ENCODE measurements around the gene KCNN4. TPM values are rescaled to one million over a fixed set of nuclear protein-coding genes. Genes with fewer than 3 reads are reported as not detected.

The KCNN4 gene
- total RNA-seq, 1 experiment from 2014 or later, result 3.0 TPM

- Histone ChIP-seq H3K36me3 (ENCODE audit: control insufficient read depth, insufficient read depth, low read length) (no peaks in the 10 kb centered on the region), H3K4me1 (peaks cover 11% of the 10 kb centered on the region), H3K4me3 (ENCODE audit: low read depth, low read length) (no peak overlapping the region), H3K27me3 (replicated peaks; ENCODE audit: control insufficient read depth, insufficient read depth, low read length) (no peaks in the 10 kb centered on the region), H3K9me3 (no peaks in the 10 kb centered on the region)
- ChIA-PET CTCF (no interaction called here), POLR2A (no interaction called here)
- no peaks in the 10 kb centered on the region for H3K36me3 Mint-ChIP-seq (ENCODE audit: insufficient read depth, unreplicated experiment)
- no peak overlapping the region for H3K4me3 Mint-ChIP-seq (ENCODE audit: unreplicated experiment)
- TF ChIP-seq CTCF (IDR thresholded peaks at IDR 0.05; ENCODE audit: insufficient read depth in 1 of 2, low read depth in 1 of 2, low read length in 1 of 2, severe bottlenecking in 1 of 2, unreplicated experiment in 1 of 2), result no peak
- no peak overlapping the region for H3K27ac Mint-ChIP-seq (ENCODE audit: unreplicated experiment)
- H3K27me3 Mint-ChIP-seq (ENCODE audit: insufficient read depth, unreplicated experiment), result no peaks in the 10 kb centered on the region
- peaks cover 10% of the 10 kb centered on the region for H3K9me3 Mint-ChIP-seq (ENCODE audit: unreplicated experiment)
- no peak for DNase-seq
- H3K4me1 Mint-ChIP-seq (ENCODE audit: low read depth, unreplicated experiment), result peaks cover 28% of the 10 kb centered on the region
- intact Hi-C loops (cut with micrococcal nuclease; ENCODE audit: unreplicated experiment), result loop anchor here (10.0 kb wide), 2 partner anchors 118 to 188 kb away; partner anchors contain the start of genes IRGQ and ZNF576
- no TSS peak for BruUV-seq (replicated peaks)
Measured at GRCh38 chr19:43782689-43783231, 2.0 kb upstream of the KCNN4 start.

- H3K9me3 Mint-ChIP-seq (ENCODE audit: unreplicated experiment), result peaks cover 10% of the 10 kb centered on the region
- H3K4me3 ChIP-seq (ENCODE audit: low read depth, low read length), result no peak overlapping the region
- no peaks in the 10 kb centered on the region for H3K36me3 Mint-ChIP-seq (ENCODE audit: insufficient read depth, unreplicated experiment)
- ChIA-PET CTCF (no interaction called here), POLR2A (no interaction called here)
- no TSS peak for BruUV-seq (replicated peaks)
- peaks cover 11% of the 10 kb centered on the region for H3K4me1 ChIP-seq
- H3K36me3 ChIP-seq (ENCODE audit: control insufficient read depth, insufficient read depth, low read length), result no peaks in the 10 kb centered on the region
- no peak for DNase-seq
- H3K9me3 ChIP-seq, result no peaks in the 10 kb centered on the region
- no peaks in the 10 kb centered on the region for H3K27me3 ChIP-seq (replicated peaks; ENCODE audit: control insufficient read depth, insufficient read depth, low read length)
- TF ChIP-seq CTCF (IDR thresholded peaks at IDR 0.05; ENCODE audit: insufficient read depth in 1 of 2, low read depth in 1 of 2, low read length in 1 of 2, severe bottlenecking in 1 of 2, unreplicated experiment in 1 of 2), result no peak
- no peak overlapping the region for H3K4me3 Mint-ChIP-seq (ENCODE audit: unreplicated experiment)
- H3K27ac Mint-ChIP-seq (ENCODE audit: unreplicated experiment), result no peak overlapping the region
- H3K4me1 Mint-ChIP-seq (ENCODE audit: low read depth, unreplicated experiment), result peaks cover 28% of the 10 kb centered on the region
- no peaks in the 10 kb centered on the region for H3K27me3 Mint-ChIP-seq (ENCODE audit: insufficient read depth, unreplicated experiment)
- intact Hi-C loops (cut with micrococcal nuclease; ENCODE audit: unreplicated experiment), result loop anchor here (10.0 kb wide), 2 partner anchors 117 to 187 kb away; partner anchors contain the start of genes IRGQ and ZNF576
Measured at GRCh38 chr19:43782311-43782660, 1.5 kb upstream of the KCNN4 start.

DNA sequence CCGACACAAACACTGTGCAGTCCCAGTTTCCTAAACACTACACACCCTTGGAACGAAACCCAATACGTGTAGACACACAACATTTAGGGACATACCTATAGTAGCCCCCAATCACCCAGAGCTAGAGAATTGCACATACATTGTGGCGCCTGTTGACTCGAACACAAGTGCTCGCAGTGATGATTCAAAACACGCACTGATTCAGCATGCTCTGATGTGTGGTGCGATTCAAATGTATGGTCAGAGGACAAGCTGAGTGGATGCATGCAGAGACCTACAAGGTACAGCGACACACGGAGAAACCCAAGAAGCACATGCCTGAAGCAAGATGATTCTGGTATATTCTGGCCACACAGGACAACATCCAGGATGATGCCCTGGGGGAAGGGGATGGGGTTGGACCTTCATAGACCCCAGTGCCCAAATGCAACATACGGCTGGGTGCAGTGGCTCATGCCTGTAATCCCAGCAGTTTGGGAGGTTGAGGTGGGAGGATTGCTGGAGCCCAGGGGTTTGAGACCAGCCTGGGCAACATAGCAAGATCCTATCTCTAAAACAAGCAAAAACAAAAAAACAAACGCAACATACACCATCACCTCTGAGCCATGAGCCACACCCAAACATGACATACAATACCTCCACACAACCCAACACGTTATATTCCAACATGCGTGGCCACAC lies 997 bp upstream of the KCNN4 start:
- H3K27ac Mint-ChIP-seq (ENCODE audit: unreplicated experiment), result no peak overlapping the region
- H3K36me3 ChIP-seq (ENCODE audit: control insufficient read depth, insufficient read depth, low read length), result no peaks in the 10 kb centered on the region
- ChIA-PET CTCF (no interaction called here), POLR2A (no interaction called here)
- H3K4me1 ChIP-seq, result peaks cover 11% of the 10 kb centered on the region
- H3K4me3 Mint-ChIP-seq (ENCODE audit: unreplicated experiment), result no peak overlapping the region
- no peaks in the 10 kb centered on the region for H3K9me3 ChIP-seq
- TF ChIP-seq CTCF (IDR thresholded peaks at IDR 0.05; ENCODE audit: insufficient read depth in 1 of 2, low read depth in 1 of 2, low read length in 1 of 2, severe bottlenecking in 1 of 2, unreplicated experiment in 1 of 2), result no peak
- H3K4me3 ChIP-seq (ENCODE audit: low read depth, low read length), result no peak overlapping the region
- intact Hi-C loops (cut with micrococcal nuclease; ENCODE audit: unreplicated experiment), result loop anchor here (10.0 kb wide), 2 partner anchors 117 to 187 kb away; partner anchors contain the start of genes IRGQ and ZNF576
- H3K27me3 ChIP-seq (replicated peaks; ENCODE audit: control insufficient read depth, insufficient read depth, low read length), result no peaks in the 10 kb centered on the region
- peaks cover 28% of the 10 kb centered on the region for H3K4me1 Mint-ChIP-seq (ENCODE audit: low read depth, unreplicated experiment)
- BruUV-seq (replicated peaks), result no TSS peak
- H3K9me3 Mint-ChIP-seq (ENCODE audit: unreplicated experiment), result peaks cover 10% of the 10 kb centered on the region
- no peak for DNase-seq
- H3K36me3 Mint-ChIP-seq (ENCODE audit: insufficient read depth, unreplicated experiment), result no peaks in the 10 kb centered on the region
- no peaks in the 10 kb centered on the region for H3K27me3 Mint-ChIP-seq (ENCODE audit: insufficient read depth, unreplicated experiment)
